Activated naive CD8-positive, alpha-beta T cell treated with anti-CD3 and anti-CD28 coated beads, Interleukin-2, amount 50 U/mL, for 24 hours (primary cell): ENCODE measurements around the gene RCCD1.

Experiments used
- ATAC-seq: fragments of 150-1000 bp; cut with Tn5 transposase; one replicate; pipeline ENCODE4 v1.10.0; 2021
- DNase-seq: peaks from one replicate; pipeline ENCODE4 v3.0.0; 2021
- H3K27ac Mint-ChIP-seq: one replicate; pipeline ENCODE4 v1.8.0; 2021; ENCODE audit warnings: mild to moderate bottlenecking, mixed read lengths
- H3K27me3 Mint-ChIP-seq: one replicate; pipeline ENCODE4 v1.8.0; 2021; ENCODE audit warnings: mixed read lengths
- H3K36me3 Mint-ChIP-seq: one replicate; pipeline ENCODE4 v1.8.0; 2021; ENCODE audit warnings: low read depth, mixed read lengths
- H3K4me1 Mint-ChIP-seq: one replicate; pipeline ENCODE4 v1.8.0; 2021; ENCODE audit warnings: mixed read lengths
- H3K4me3 Mint-ChIP-seq: one replicate; pipeline ENCODE4 v1.8.0; 2021; ENCODE audit warnings: mild to moderate bottlenecking, moderate library complexity, mixed read lengths
- H3K9me3 Mint-ChIP-seq: one replicate; pipeline ENCODE4 v1.8.0; 2021; ENCODE audit warnings: mixed read lengths

RCCD1 gene

DNA sequence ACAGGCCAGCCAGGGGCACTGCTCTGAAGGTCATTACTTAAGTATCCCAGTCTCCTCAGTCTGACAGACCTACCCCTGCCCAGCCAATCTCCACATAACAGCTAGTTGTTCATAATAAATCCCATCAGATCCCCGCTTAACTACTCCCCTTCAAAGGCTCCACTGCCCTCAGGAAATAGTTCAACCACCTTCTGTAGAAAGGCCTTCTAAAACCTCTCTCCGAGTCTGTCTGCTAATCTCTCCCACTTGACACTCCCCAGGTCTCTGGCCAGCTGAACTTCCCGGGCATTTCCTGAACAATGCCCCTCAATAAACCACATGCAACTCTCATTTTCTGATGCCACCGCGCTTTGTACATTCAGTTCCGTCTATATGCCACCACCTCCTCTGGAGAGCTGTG is 33.6 kb downstream of the RCCD1 start:
- DNase-seq (no peak), ATAC-seq (no peak)
- H3K4me3 Mint-ChIP-seq, result no peak overlapping the region
- peaks cover 27% of the 10 kb centered on the region for H3K4me1 Mint-ChIP-seq
- no peaks in the 10 kb centered on the region for H3K27me3 Mint-ChIP-seq
- no peaks in the 10 kb centered on the region for H3K9me3 Mint-ChIP-seq
- H3K36me3 Mint-ChIP-seq, result peaks cover 19% of the 10 kb centered on the region
- no peak overlapping the region for H3K27ac Mint-ChIP-seq

GRCh38 chr15:90989040-90989768 is 34.5 kb downstream of the RCCD1 start:
- DNase-seq, result no peak
- no peak overlapping the region for H3K27ac Mint-ChIP-seq
- no peaks in the 10 kb centered on the region for H3K27me3 Mint-ChIP-seq
- H3K4me3 Mint-ChIP-seq, result no peak overlapping the region
- peaks cover 13% of the 10 kb centered on the region for H3K36me3 Mint-ChIP-seq
- ATAC-seq, result no peak
- no peaks in the 10 kb centered on the region for H3K9me3 Mint-ChIP-seq
- peaks cover 29% of the 10 kb centered on the region for H3K4me1 Mint-ChIP-seq

DNA sequence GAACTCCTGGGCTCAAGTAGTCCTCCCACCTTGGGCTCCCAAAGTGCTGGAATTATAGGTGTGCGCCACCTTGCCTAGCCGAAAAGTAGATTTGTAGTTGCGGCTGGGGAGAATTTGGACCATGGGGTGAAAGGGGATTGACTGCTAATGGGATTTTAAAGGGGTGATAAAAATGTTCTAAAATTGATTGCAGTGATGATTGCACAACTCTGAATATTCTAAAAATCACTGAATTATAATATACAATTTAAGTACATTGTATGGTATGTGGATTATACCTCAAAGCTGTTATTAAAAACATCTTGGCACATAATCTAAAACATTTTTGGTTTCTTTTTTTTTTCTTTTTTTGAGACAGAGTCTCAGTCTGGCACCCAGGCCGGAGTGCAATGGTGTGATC is 35.8 kb downstream of the RCCD1 start:
- H3K9me3 Mint-ChIP-seq, result no peaks in the 10 kb centered on the region
- DNase-seq (no peak), ATAC-seq (no peak)
- peaks cover 37% of the 10 kb centered on the region for H3K4me1 Mint-ChIP-seq
- peaks cover 9% of the 10 kb centered on the region for H3K36me3 Mint-ChIP-seq
- no peaks in the 10 kb centered on the region for H3K27me3 Mint-ChIP-seq
- no peak overlapping the region for H3K27ac Mint-ChIP-seq
- H3K4me3 Mint-ChIP-seq, result no peak overlapping the region

DNA sequence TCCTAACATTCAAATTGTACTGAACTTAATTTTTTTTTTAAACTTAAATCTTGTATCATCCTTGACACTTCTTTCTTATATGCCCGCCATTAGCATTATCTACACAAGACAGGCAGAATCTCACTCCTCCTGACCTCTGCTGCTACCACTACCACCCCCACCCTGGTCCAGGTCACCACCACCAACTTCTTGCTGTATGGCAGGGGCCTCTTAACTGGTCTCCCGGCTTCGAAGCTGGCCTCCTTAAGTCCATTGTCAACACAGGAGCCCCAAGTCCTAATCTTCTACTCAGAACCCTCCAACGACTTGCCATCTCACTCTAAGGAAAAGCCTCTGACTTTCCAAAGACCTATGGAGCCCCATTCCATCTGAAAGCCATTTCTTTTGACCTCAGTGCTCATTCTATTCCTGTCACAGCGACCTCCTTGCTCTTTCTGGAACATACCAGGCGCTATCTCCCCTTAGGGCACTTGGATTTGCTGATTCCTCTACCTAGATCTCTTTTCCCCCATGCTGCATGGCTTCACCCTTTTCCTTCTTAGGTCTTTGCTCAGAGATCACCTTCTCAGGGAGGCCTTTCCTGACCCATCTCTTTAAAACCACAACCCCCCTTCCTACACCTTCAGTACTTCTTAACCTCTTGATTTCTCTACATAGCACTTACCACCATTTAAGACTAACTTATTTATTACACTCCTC is 37.1 kb downstream of the RCCD1 start:
- Mint-ChIP-seq H3K4me3 (no peak overlapping the region), H3K36me3 (peaks cover 9% of the 10 kb centered on the region), H3K4me1 (peaks cover 43% of the 10 kb centered on the region), H3K27ac (no peak overlapping the region), H3K9me3 (no peaks in the 10 kb centered on the region), H3K27me3 (no peaks in the 10 kb centered on the region)
- no peak for DNase-seq
- ATAC-seq, result no peak

GRCh38 chr15:90994059-90994416 is 39.4 kb downstream of the RCCD1 start:
- Mint-ChIP-seq H3K27me3 (no peaks in the 10 kb centered on the region), H3K9me3 (no peaks in the 10 kb centered on the region), H3K4me1 (peaks cover 31% of the 10 kb centered on the region), H3K27ac (peak overlapping the region; percentile 99), H3K4me3 (peak overlapping the region; percentile 99), H3K36me3 (peaks cover 20% of the 10 kb centered on the region)
- DNase-seq (peak; percentile 15), ATAC-seq (peak; percentile 4)

- Mint-ChIP-seq H3K36me3 (peaks cover 24% of the 10 kb centered on the region), H3K9me3 (no peaks in the 10 kb centered on the region), H3K27ac (peak within 1 kb of the TSS; percentile 99), H3K27me3 (no peaks in the 10 kb centered on the region), H3K4me3 (peak within 1 kb of the TSS; percentile 99), H3K4me1 (peaks cover 31% of the 10 kb centered on the region)
- ATAC-seq, result peak; percentile 100
- peak; percentile 99 for DNase-seq
These were observed 40.0 kb downstream of the RCCD1 start, which contains the start of gene PRC1 for GRCh38 chr15:90994417-90995311. Gene PRC1 (minus strand): TSS chr15:90994535. CDS start chr15:90994417, 118 bp downstream.

DNA sequence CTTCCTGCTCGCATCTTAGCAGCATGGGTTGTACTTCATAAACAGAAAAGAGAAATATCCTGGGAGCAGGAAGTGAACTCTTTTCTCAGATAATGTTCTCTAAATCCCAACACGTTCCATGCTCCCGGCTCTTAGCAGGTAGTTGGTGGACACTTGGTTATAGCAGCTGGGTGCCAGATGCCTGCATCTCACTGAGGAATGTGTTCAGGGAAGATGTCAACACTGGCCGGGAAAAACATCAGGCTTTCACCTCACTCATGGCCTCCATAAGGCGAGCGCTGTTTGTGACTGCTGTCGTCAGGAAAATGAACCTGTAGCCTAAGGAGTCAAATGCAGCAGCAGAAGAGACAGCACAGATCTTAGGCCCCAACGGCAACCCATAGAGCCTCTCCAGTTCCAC is 44.1 kb downstream of the RCCD1 start:
- H3K36me3 Mint-ChIP-seq, result peaks cover 38% of the 10 kb centered on the region
- H3K27ac Mint-ChIP-seq, result no peak overlapping the region

DNA sequence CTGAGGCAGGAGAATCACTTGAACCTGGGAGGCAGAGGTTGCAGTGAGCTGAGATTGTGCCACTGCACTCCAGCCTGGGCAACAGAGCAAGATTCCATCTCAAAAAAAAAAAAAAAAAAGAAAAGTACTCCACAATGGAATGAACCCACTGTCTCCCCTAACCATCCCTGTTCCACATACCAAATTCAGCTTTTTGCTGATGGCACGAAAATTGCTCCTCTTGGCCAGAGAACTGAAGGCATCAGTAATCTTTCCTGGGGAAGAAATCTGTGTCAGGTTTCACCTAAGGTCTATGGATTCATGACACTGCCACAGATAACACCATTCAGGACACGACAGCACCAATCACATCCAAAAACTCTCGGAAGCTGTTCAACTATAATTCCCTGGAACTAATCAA is 46.5 kb downstream of the RCCD1 start:
- no peak overlapping the region for H3K4me3 Mint-ChIP-seq
- ATAC-seq (no peak), DNase-seq (no peak)
- H3K9me3 Mint-ChIP-seq, result no peaks in the 10 kb centered on the region
- H3K4me1 Mint-ChIP-seq, result no peaks in the 10 kb centered on the region
- H3K27ac Mint-ChIP-seq, result no peak overlapping the region
- no peaks in the 10 kb centered on the region for H3K27me3 Mint-ChIP-seq
- H3K36me3 Mint-ChIP-seq, result peaks cover 38% of the 10 kb centered on the region

More for the DNA sequence above, 44.1 kb downstream of the RCCD1 start:
- DNase-seq (no peak), ATAC-seq (no peak)
- H3K4me1 Mint-ChIP-seq, result peaks cover 14% of the 10 kb centered on the region
- H3K27me3 Mint-ChIP-seq, result no peaks in the 10 kb centered on the region
- no peak overlapping the region for H3K4me3 Mint-ChIP-seq
- H3K9me3 Mint-ChIP-seq, result no peaks in the 10 kb centered on the region

GRCh38 chr15:91007266-91007665 is 52.6 kb downstream of the RCCD1 start:
- Mint-ChIP-seq H3K4me3 (no peak overlapping the region), H3K27me3 (no peaks in the 10 kb centered on the region), H3K9me3 (no peaks in the 10 kb centered on the region), H3K4me1 (no peaks in the 10 kb centered on the region), H3K36me3 (peaks cover 31% of the 10 kb centered on the region), H3K27ac (no peak overlapping the region)
- DNase-seq (no peak), ATAC-seq (no peak)
